Gastroesophageal sphincter (tissue), 4 donors: Measurements from ENCODE around the gene DCTN2. TPM values are rescaled to one million over a fixed set of nuclear protein-coding genes. Genes with fewer than 3 reads are reported as not detected.

ENCODE experiments used
- ATAC-seq: fragments of 150-250 bp; one replicate; pipeline ENCODE4 v1.9.1; 2016; ENCODE audit warnings: mild to moderate bottlenecking, moderate library complexity
- H3K27ac ChIP-seq, 4 donors: fragments of 200-600 bp; sonication (generic) in 3 of 4; 1 replicate in 3 of 4; 2 replicates in 1 of 4; pipeline ENCODE4 v1.5.1; 2016 to 2019
- H3K27me3 ChIP-seq: fragments of 200-600 bp; sonication (generic); one replicate; pipeline ENCODE4 v1.5.1; 2019
- H3K36me3 ChIP-seq, 2 donors: fragments of 200-600 bp; sonication (generic); one replicate each; pipeline ENCODE4 v1.5.1; 2019; ENCODE audit warnings: control low read depth in 1 of 2
- H3K4me1 ChIP-seq, 3 donors: fragments of 200-600 bp; sonication (generic); 1 replicate in 2 of 3; 2 replicates in 1 of 3; pipeline ENCODE4 v1.5.1; 2016 to 2019; ENCODE audit warnings: control low read depth in 2 of 3
- H3K4me3 ChIP-seq, 2 donors: fragments of 200-600 bp; sonication (generic); one replicate each; pipeline ENCODE4 v1.5.1; 2019; ENCODE audit warnings: mild to moderate bottlenecking in 1 of 2, moderate library complexity in 1 of 2
- H3K9me3 ChIP-seq, 3 donors: fragments of 200-600 bp; sonication (generic); one replicate each; pipeline ENCODE4 v1.5.1; 2017 to 2019; ENCODE audit warnings: control low read depth in 2 of 3
- CTCF ChIP-seq, 4 experiments: fragments of 200-600 bp in 2 of 4; fragments of 450-650 bp in 2 of 4; sonication (generic) in 1 of 4; IDR thresholded peaks; one replicate each; pipeline ENCODE4 v1.5.1; 2017 to 2019; ENCODE audit warnings: antibody characterized with exemption in 4 of 4, mild to moderate bottlenecking in 2 of 4, moderate library complexity in 2 of 4
- EP300 ChIP-seq: sonication (generic); formaldehyde crosslinking; IDR thresholded peaks from one replicate; pipeline ENCODE4 v1.6.1; 2017; ENCODE audit warnings: antibody characterized with exemption, mild to moderate bottlenecking
- POLR2A ChIP-seq, 2 donors: fragments of 450-650 bp; IDR thresholded peaks; one replicate each; pipeline ENCODE4 v1.6.1; 2017; ENCODE audit warnings: antibody characterized with exemption in 2 of 2, mild to moderate bottlenecking in 2 of 2, moderate library complexity in 1 of 2
- POLR2AphosphoS5 ChIP-seq: sonication (generic); formaldehyde crosslinking; IDR thresholded peaks from one replicate; pipeline ENCODE4 v1.6.1; 2017; ENCODE audit warnings: antibody characterized with exemption
- WGBS, 2 donors: methylation state at CpG; one replicate each; pipeline ENCODE4 v1.1.5; 2018; ENCODE audit warnings: low coverage in 1 of 2; 5-methylcytosine and 5-hydroxymethylcytosine counted together
- total RNA-seq, 4 donors: library from RNA; depleted of rRNA; stranded (reverse); fragments of >200 nt; gene quantifications; one replicate each; pipeline ENCODE4 v1.1.0, GENCODE V29; 2016

Gene DCTN2
- total RNA-seq, 4 donors from 2014 or later = 138 to 204 (median 182) TPM

- ATAC-seq = peak; percentile 76
- peak within 1 kb of the TSS; percentile 79 to 92 for H3K4me3 ChIP-seq
- no peaks in the 10 kb centered on the region for H3K9me3 ChIP-seq
- peaks cover 5 to 78% (median 53%) of the 10 kb centered on the region in 3 donors for H3K4me1 ChIP-seq
- WGBS, 2 donors = 0 to 25% methylated on average over 2 of the region's 57 CpGs
- H3K27ac ChIP-seq = peak within 1 kb of the TSS; percentile 97 to 99 (median 98)
- TF ChIP-seq POLR2A (IDR thresholded peaks at IDR 0.05) (peak; percentile 24 to 35), POLR2AphosphoS5 (peak; percentile 81), EP300 (no peak), CTCF (IDR thresholded peaks at IDR 0.05) (no peak)
- peaks cover 0 to 38% of the 10 kb centered on the region in 2 donors for H3K36me3 ChIP-seq
- no peaks in the 10 kb centered on the region for H3K27me3 ChIP-seq
Observed at GRCh38 chr12:57522011-57522886, 24.7 kb downstream of the DCTN2 start, which contains the start of gene MBD6. MBD6 (plus strand) TSS chr12:57522824; CDS start chr12:57524304, 1,480 bp downstream.

- TF ChIP-seq POLR2A (IDR thresholded peaks at IDR 0.05) (no peak), EP300 (no peak), CTCF (IDR thresholded peaks at IDR 0.05) (no peak), POLR2AphosphoS5 (no peak)
- Histone ChIP-seq H3K27ac (peak overlapping the region; percentile 97 to 99 (median 98)), H3K36me3 (peaks cover 0 to 38% of the 10 kb centered on the region in 2 donors), H3K27me3 (no peaks in the 10 kb centered on the region), H3K9me3 (no peaks in the 10 kb centered on the region), H3K4me1 (peaks cover 5 to 83% (median 54%) of the 10 kb centered on the region in 3 donors), H3K4me3 (peak overlapping the region in 1 of 2 donors; percentile 79)
- no peak for ATAC-seq
- WGBS, 2 donors = 57 to 65% methylated on average over 4 to 5 of the region's 17 CpGs
Observed at GRCh38 chr12:57521525-57522010, 25.4 kb downstream of the DCTN2 start.

DNA sequence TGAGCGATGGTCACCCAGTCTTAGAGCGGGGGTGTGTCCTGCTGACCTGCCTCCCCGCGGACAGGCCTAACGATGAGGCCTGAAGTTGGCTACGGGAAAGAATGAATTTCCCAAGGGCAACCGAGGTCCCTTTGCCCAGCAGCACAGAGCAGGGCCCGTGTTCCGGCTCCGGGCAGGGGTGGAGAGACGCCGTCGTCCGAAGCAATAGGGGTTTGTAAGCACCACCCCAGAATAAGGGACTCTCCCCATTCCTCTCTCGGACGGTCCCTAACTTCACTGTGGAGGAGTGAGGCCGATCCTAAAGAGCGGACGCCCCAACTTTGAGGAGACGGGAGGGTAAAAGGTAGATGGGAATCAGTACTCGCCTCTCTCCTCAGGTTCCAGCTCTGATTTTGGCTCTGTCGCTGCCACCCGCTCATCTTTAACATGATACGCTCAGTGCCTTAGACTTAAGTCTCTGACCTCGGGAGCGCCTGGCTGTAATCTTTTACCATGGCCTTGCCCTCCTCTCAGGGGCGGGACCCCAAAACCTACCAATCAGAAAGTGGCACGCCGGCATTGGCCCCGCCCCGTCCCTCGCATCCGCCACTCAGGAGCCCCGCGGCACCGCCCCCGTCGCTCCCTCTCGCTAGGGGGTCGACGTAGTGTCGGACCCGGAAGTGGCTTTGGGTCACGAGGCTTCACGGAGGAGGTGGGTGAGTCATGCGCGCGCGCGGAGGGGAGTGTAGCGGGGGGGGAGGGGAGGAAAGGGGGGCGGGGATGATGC is 26.8 kb downstream of the DCTN2 start, which contains the start of gene DDIT3:
TSS of gene DDIT3 (minus strand) at position 462 of the 766 bp plus-strand sequence. CDS start 3,108 bp downstream, outside the sequence.
- no peaks in the 10 kb centered on the region for H3K27me3 ChIP-seq
- H3K36me3 ChIP-seq = peaks cover 0 to 38% of the 10 kb centered on the region in 2 donors
- H3K4me3 ChIP-seq = peak within 1 kb of the TSS; percentile 74 to 79
- TF ChIP-seq POLR2AphosphoS5 = peak; percentile 100
- TF ChIP-seq POLR2A (IDR thresholded peaks at IDR 0.05) = peak; percentile 98 to 99
- TF ChIP-seq CTCF (IDR thresholded peaks at IDR 0.05) = no peak
- no peak for TF ChIP-seq EP300
- H3K4me1 ChIP-seq = peaks cover 5 to 78% (median 51%) of the 10 kb centered on the region in 3 donors
- peak within 1 kb of the TSS; percentile 97 to 99 (median 98) for H3K27ac ChIP-seq
- 0 to 4% methylated on average over 10 to 11 of the region's 52 CpGs for WGBS, 2 donors
- H3K9me3 ChIP-seq = no peaks in the 10 kb centered on the region
- ATAC-seq = peak; percentile 86

GRCh38 chr12:57519796-57520052 is 27.3 kb downstream of the DCTN2 start:
- H3K36me3 ChIP-seq = peaks cover 5 to 38% of the 10 kb centered on the region in 2 donors
- 0% methylated on average over 7 of the region's 8 CpGs; no CpG with 5 or more reads in 1 of the 2 donors for WGBS, 2 donors
- no peak for ATAC-seq
- H3K4me3 ChIP-seq = peak overlapping the region; percentile 74 to 79
- H3K9me3 ChIP-seq = no peaks in the 10 kb centered on the region
- H3K4me1 ChIP-seq = peaks cover 5 to 73% (median 47%) of the 10 kb centered on the region in 3 donors
- H3K27ac ChIP-seq = peak overlapping the region; percentile 93 to 99 (median 98)
- no peaks in the 10 kb centered on the region for H3K27me3 ChIP-seq
- no peak for TF ChIP-seq CTCF (IDR thresholded peaks at IDR 0.05)
- TF ChIP-seq POLR2A (IDR thresholded peaks at IDR 0.05) = no peak
- TF ChIP-seq EP300 = no peak
- no peak for TF ChIP-seq POLR2AphosphoS5
